ENCODE results near the gene SULT2A1. TPM values are rescaled to one million over a fixed set of nuclear protein-coding genes. Genes with fewer than 3 reads are reported as not detected.

SULT2A1 gene
- total RNA-seq, 4 donors from 2014 or later, result 0.32 TPM; not detected in 3

DNA sequence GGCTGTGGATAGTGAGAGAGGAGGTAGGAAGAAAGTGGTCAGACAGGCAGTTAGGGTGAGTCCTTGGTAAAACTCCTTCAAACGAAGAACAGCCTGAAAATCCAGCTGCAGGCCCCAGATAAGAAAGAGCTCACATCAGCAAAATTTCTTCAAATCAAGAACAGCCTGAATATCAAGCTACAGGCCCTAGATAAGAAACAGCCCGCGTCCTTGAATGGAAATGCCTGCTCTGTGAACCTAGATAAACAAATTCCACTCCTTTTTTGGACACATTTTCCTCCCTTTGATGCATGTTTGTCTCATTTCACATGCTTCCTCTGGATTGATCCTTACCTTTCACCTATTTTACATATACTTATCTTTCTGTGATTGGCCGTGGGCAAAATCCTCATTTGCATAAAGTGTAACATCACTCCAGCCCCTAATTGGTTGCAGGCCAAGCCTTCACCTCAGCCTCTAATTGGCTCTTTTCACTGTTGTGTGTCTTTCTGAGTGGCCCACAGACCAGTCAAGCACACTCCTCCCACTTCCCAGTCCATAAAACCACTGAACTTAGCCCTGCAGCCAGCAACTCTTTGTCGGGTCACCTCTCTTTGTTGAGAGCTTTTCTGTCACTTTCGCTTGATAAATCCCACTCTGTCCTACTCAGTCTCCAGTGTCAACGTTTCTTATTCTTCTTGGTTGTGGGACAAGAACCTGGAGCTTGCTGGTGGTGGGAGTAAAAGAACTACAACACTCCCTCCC, 6.0 kb upstream of the SULT2A1 start:
- no peak overlapping the region for H3K4me3 ChIP-seq
- DNase-seq (ENCODE audit: low spot score in 2 of 2), result no peak
- peaks cover 4% of the 10 kb centered on the region for H3K4me1 ChIP-seq
- no peaks in the 10 kb centered on the region for H3K9me3 ChIP-seq
- no peak overlapping the region for H3K27ac ChIP-seq
- WGBS, result 44% methylated on average over 7 of the region's 7 CpGs
- H3K36me3 ChIP-seq, result no peaks in the 10 kb centered on the region
- TF ChIP-seq POLR2AphosphoS5 (IDR thresholded peaks at IDR 0.05), result no peak
- TF ChIP-seq POLR2A (IDR thresholded peaks at IDR 0.05), result no peak
- TF ChIP-seq, protein P1, sequence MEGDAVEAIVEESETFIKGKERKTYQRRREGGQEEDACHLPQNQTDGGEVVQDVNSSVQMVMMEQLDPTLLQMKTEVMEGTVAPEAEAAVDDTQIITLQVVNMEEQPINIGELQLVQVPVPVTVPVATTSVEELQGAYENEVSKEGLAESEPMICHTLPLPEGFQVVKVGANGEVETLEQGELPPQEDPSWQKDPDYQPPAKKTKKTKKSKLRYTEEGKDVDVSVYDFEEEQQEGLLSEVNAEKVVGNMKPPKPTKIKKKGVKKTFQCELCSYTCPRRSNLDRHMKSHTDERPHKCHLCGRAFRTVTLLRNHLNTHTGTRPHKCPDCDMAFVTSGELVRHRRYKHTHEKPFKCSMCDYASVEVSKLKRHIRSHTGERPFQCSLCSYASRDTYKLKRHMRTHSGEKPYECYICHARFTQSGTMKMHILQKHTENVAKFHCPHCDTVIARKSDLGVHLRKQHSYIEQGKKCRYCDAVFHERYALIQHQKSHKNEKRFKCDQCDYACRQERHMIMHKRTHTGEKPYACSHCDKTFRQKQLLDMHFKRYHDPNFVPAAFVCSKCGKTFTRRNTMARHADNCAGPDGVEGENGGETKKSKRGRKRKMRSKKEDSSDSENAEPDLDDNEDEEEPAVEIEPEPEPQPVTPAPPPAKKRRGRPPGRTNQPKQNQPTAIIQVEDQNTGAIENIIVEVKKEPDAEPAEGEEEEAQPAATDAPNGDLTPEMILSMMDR (IDR thresholded peaks at IDR 0.05), result no peak
- no peak for TF ChIP-seq EP300 (IDR thresholded peaks at IDR 0.05)
- peaks cover 2% of the 10 kb centered on the region for H3K27me3 ChIP-seq

DNA sequence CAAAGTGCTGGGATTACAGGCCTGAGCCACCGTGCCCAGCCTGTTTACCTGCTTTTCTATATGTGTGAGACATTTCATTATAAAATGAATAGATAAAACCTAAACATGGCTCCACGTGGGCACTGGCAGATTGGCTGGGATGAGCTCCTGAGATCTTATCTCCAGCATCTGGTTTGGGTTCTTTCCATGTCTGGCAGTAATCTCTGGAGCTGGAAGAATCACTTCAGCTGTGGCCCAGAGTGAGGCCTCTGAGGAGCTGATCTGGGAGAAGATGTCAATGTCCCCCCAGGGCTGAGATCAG, 5.5 kb upstream of the SULT2A1 start:
- WGBS, result 24% methylated on average over 2 of the region's 2 CpGs
- no peak for TF ChIP-seq EP300 (IDR thresholded peaks at IDR 0.05)
- no peak for TF ChIP-seq POLR2A (IDR thresholded peaks at IDR 0.05)
- TF ChIP-seq POLR2AphosphoS5 (IDR thresholded peaks at IDR 0.05), result no peak
- TF ChIP-seq, protein P1 (IDR thresholded peaks at IDR 0.05), result no peak
- peaks cover 2% of the 10 kb centered on the region for H3K27me3 ChIP-seq
- H3K9me3 ChIP-seq, result no peaks in the 10 kb centered on the region
- no peaks in the 10 kb centered on the region for H3K36me3 ChIP-seq
- no peak overlapping the region for H3K4me3 ChIP-seq
- DNase-seq (ENCODE audit: low spot score in 2 of 2), result no peak
- H3K27ac ChIP-seq, result no peak overlapping the region
- peaks cover 4% of the 10 kb centered on the region for H3K4me1 ChIP-seq

DNA sequence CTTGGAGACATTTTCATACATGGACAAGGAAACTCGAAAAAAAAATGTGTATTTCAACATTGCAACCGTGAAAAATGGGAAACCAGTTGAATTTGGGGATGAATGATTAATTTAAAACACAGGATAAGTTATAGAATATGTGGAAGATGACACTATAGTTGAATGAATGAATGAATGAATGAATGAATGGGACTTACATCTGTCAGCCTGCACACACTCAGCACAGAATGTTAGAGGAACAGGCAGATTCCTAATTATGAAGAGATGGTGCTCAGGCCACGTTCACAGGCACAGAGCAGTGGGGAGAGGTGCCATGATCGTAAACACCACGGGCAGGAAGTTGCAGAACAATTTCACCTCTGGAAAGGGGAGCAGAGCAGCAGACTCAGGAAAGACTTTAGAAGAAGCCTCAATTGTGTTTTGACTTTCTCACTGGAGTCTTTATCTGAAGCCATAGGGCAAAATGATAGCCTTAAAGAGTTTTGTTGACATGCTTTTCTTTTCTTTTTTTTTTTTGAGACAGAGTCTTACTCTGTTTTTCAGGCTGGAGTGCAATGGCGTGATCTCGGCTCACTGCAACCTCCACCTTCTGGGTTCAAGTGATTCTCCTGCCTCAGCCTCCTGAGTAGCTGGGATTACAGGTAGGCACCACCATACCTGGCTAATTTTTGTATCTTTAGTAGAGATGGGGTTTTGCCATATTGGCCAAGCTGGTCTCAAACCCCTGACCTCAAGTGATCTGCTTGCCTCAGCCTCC, 4.9 kb upstream of the SULT2A1 start:
- 68% methylated on average over 7 of the region's 7 CpGs for WGBS
- no peaks in the 10 kb centered on the region for H3K9me3 ChIP-seq
- peaks cover 4% of the 10 kb centered on the region for H3K27me3 ChIP-seq
- no peaks in the 10 kb centered on the region for H3K36me3 ChIP-seq
- no peak overlapping the region for H3K4me3 ChIP-seq
- no peak overlapping the region for H3K27ac ChIP-seq
- peaks cover 4% of the 10 kb centered on the region for H3K4me1 ChIP-seq
- DNase-seq (ENCODE audit: low spot score in 2 of 2), result no peak
- TF ChIP-seq, protein P1 (IDR thresholded peaks at IDR 0.05), result no peak
- TF ChIP-seq EP300 (IDR thresholded peaks at IDR 0.05), result no peak
- no peak for TF ChIP-seq POLR2AphosphoS5 (IDR thresholded peaks at IDR 0.05)

DNA sequence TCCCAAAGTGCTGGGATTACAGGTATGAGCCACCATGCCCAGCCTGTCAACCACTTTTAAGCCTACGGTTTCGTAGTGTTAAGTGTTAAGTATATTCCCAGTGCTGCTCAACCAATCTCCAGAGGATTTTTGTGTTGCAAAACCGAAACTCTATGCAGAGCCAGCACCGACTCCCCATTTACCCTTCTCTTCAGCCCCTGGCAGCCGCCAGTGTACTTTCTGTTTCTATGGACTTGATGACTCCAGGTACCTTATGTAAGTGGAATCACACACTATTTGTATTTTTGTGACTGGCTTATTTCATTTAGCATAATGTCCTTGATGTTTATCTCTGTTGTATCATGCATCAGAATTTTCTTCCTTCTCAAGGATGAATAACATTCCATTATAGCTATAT, 1.1 kb downstream of the SULT2A1 start:
- Histone ChIP-seq H3K27ac (no peak overlapping the region), H3K36me3 (no peaks in the 10 kb centered on the region), H3K27me3 (peaks cover 18% of the 10 kb centered on the region), H3K9me3 (no peaks in the 10 kb centered on the region), H3K4me1 (no peaks in the 10 kb centered on the region), H3K4me3 (no peak overlapping the region)
- WGBS, result 70% methylated on average over 5 of the region's 5 CpGs
- TF ChIP-seq POLR2AphosphoS5 (IDR thresholded peaks at IDR 0.05) (no peak), POLR2A (IDR thresholded peaks at IDR 0.05) (no peak)
- DNase-seq (ENCODE audit: low spot score in 2 of 2), result peak in 1 of 2 donors; percentile 4

DNA sequence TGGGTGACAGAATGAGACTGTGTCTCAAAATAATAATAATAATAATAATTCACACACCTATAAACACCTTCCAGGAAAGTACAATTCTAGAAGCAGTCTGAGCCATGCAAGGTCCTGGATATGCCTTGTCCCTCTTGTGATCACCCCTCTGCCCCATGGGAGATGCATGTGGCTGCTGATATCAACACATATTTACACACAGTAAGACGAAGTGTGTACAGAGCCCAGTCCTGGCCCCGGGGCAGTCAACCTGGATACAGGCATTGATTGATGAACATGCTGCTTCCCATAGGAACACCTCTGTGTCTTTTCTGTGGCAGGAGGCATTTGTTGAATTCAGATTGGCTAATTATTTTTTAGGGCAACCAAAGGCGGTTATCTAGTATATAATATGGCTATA, 3.2 kb downstream of the SULT2A1 start:
- peak in 1 of 2 donors; percentile 28 for DNase-seq (ENCODE audit: low spot score in 2 of 2)
- TF ChIP-seq, protein P1 (IDR thresholded peaks at IDR 0.05), result no peak
- no peak for TF ChIP-seq POLR2A (IDR thresholded peaks at IDR 0.05)
- no peak for TF ChIP-seq EP300 (IDR thresholded peaks at IDR 0.05)
- TF ChIP-seq POLR2AphosphoS5 (IDR thresholded peaks at IDR 0.05), result no peak
- peaks cover 23% of the 10 kb centered on the region for H3K27me3 ChIP-seq
- no peaks in the 10 kb centered on the region for H3K36me3 ChIP-seq
- H3K27ac ChIP-seq, result no peak overlapping the region
- H3K9me3 ChIP-seq, result no peaks in the 10 kb centered on the region
- 91% methylated on average over 3 of the region's 3 CpGs for WGBS
- H3K4me3 ChIP-seq, result no peak overlapping the region
- no peaks in the 10 kb centered on the region for H3K4me1 ChIP-seq
